ENCODE data around the gene CLSTN1.
"Not testable (repeated sequence)": the region's sequence is repeated elsewhere in the genome, so short reads cannot be mapped to it uniquely, and the experiment has no call there.

The CLSTN1 gene

DNA sequence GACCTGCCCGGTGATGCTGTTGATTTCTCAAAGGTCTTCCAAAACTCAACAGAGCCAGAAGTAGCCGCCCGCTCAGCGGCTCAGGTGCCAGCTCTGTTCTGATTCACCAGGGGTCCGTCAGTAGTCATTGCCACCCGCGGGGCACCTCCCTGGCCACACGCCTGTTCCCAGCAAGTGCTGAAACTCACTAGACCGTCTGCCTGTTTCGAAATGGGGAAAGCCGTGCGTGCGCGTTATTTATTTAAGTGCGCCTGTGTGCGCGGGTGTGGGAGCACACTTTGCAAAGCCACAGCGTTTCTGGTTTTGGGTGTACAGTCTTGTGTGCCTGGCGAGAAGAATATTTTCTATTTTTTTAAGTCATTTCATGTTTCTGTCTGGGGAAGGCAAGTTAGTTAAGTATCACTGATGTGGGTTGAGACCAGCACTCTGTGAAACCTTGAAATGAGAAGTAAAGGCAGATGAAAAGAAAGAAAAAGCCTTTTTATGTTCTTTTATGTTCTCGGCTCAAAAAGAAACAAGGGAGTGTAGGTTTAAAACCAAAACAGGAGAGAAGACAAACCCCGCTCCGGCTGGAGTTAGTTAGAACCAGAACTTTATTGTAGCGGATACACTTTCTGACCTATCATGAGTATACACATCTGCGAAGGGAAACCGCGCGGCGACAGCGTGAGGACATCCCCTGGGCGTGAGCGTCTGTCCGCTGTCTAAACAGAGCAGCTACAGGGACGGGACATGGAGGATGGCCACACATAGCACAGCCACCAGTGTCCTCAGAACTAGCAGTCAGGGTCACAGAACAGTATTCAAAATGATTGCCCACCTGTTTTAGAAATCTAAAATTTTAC, 95.1 kb downstream of the CLSTN1 start:
- no peak for DNase-seq

GRCh38 chr1:9726905-9727595, 96.7 kb downstream of the CLSTN1 start:
- DNase-seq = peak; percentile 64

DNA sequence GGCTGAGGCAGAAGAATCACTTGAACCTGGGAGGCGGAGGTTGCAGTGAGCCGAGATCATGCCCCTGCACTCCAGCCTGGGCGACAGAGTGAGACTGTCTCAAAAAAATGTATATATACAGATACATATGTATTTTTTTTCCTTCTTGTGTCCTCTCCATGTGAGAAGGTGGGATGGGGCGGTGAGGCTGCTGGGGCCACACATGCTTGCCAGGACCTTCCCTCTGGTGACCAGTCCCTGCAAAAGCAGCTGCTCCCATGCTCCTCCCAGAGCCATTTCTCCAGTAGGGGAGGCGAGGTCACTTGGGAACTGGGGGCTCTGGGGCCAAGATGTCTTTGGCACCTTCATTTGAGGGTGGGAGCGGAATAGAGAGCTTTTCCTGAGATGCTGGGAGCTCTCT, 97.4 kb downstream of the CLSTN1 start:
- no peak for DNase-seq

DNA sequence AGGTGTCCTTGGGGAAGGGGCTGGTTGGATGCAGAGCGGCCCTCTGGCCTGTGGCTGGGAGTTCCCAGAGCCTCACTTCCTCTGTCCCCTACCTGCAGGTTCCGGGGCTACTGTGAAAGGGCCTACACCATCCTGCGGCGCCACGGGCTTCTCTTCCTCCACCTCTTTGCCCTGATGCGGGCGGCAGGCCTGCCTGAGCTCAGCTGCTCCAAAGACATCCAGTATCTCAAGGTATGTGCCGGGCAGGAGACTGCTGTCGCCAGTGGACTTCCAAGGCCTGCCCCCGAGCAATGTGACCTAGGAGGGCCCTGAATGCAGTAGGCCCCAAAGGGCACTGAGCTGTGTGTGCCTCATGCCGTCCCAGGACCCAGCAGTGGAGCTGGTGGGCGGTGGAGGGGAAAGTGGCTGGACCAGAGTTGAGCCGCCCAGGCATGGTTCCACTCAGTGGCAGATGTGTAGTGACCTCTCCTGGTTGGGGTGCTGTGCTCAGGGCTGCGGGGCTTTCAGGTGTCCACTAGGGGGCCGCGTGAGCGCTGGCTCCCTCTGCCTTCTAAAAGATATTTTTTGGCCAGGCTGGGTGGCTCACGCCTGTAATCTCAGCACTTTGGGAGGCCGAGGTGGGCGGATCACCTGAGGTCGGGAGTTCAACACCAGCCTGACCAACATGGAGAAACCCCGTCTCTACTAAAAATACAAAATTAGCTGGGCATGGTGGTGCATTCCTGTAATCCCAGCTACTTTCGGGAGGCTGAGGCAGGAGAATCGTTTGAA, 98.9 kb downstream of the CLSTN1 start:
- peak; percentile 70 for DNase-seq

DNA sequence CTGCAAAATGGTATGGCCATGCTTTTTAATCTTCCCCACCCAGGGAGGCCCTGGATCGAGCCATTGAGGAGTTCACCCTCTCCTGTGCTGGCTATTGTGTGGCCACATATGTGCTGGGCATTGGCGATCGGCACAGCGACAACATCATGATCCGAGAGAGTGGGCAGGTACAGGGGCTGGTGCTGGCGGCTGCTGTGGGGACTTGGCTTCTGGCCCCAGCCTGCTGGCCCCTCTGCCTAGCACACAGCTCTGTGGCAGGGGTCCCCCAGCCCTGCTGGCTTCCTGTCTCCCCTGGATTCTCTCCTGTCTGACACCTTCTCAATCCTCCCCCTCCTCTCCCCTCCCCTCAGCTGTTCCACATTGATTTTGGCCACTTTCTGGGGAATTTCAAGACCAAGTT, 99.8 kb downstream of the CLSTN1 start:
- DNase-seq = no peak

DNA sequence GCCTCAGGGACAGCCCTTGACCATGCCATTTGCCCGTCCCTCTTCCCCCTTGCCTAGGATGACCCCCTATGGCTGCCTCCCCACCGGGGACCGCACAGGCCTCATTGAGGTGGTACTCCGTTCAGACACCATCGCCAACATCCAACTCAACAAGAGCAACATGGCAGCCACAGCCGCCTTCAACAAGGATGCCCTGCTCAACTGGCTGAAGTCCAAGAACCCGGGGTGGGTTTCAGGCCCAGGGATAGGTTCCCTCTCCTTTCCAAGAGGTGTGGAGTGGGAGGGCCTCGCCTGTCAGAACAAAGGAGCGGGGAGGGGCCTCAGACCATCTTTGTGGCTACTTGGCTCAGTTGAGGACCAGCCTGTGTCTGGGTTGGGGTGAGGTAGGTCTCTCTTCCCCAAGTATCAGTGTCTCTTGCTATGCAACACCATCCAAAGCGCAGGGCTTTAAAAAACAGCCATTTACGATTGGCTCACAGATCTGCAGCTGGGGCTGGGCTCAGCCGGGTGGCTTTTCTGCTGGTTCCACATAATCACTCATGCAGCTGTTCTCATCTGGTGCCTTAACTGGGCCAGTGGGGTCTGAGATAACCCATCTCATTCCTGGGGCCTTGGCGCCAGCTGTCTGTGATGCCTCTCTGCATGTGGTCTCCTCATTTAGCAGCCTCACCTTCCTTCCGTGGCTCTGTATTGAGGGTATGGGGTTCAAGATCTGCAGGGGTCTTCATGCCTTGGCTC, 100.5 kb downstream of the CLSTN1 start:
- no peak for DNase-seq

GRCh38 chr1:9722378-9722749, 101.4 kb downstream of the CLSTN1 start:
- DNase-seq = no peak

DNA sequence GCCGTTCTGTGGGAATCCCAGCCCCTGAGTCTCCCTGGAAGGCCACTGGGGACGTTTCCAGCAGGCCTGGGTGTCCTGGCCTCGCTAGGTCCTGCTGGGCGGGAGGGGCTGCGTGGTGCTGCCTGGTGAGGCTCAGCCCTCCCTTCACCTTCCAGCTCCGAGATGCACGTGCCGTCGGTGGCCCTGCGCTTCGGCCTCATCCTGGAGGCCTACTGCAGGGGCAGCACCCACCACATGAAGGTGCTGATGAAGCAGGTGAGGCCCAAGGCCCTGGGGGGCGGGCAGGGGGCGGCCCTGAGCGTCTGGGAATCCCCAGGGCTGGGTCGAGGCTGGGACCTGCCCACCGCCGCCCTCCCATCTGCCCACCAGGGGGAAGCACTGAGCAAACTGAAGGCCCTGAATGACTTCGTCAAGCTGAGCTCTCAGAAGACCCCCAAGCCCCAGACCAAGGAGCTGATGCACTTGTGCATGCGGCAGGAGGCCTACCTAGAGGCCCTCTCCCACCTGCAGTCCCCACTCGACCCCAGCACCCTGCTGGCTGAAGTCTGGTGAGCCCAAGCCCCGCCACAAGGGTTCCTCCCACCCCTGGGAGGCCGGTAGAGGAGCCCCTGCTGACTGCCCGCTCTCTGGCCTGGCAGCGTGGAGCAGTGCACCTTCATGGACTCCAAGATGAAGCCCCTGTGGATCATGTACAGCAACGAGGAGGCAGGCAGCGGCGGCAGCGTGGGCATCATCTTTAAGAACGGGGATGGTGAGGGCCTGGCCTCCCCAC, 102.0 kb downstream of the CLSTN1 start:
- DNase-seq = no peak

GRCh38 chr1:9720785-9721605, 102.8 kb downstream of the CLSTN1 start:
- DNase-seq = no peak

GRCh38 chr1:9719978-9720722, 103.6 kb downstream of the CLSTN1 start:
- no peak for DNase-seq

- no peak for DNase-seq
These were observed 105.6 kb downstream of the CLSTN1 start for GRCh38 chr1:9718006-9718680.

GRCh38 chr1:9717193-9718005, 106.4 kb downstream of the CLSTN1 start:
- peak; percentile 59 for DNase-seq

- DNase-seq = no peak
These were observed 107.2 kb downstream of the CLSTN1 start for GRCh38 chr1:9716404-9717192.

DNA sequence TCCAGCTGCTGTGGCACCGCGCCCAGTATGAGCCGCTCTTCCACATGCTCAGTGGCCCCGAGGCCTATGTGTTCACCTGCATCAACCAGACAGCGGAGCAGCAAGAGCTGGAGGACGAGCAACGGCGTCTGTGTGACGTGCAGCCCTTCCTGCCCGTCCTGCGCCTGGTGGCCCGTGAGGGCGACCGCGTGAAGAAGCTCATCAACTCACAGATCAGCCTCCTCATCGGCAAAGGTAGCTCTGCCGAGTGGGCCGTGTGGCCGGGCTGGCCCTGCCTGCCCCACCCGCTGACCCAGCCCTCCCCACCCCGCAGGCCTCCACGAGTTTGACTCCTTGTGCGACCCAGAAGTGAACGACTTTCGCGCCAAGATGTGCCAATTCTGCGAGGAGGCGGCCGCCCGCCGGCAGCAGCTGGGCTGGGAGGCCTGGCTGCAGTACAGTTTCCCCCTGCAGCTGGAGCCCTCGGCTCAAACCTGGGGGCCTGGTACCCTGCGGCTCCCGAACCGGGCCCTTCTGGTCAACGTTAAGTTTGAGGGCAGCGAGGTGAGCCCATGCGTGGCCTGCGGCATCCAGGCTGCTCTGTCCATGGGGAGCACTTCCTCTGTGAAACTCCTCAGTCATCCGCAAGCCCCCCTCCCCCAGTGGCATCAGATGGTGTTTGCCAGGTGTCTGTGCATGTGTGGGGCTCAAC, 108.1 kb downstream of the CLSTN1 start:
- no peak for DNase-seq

DNA sequence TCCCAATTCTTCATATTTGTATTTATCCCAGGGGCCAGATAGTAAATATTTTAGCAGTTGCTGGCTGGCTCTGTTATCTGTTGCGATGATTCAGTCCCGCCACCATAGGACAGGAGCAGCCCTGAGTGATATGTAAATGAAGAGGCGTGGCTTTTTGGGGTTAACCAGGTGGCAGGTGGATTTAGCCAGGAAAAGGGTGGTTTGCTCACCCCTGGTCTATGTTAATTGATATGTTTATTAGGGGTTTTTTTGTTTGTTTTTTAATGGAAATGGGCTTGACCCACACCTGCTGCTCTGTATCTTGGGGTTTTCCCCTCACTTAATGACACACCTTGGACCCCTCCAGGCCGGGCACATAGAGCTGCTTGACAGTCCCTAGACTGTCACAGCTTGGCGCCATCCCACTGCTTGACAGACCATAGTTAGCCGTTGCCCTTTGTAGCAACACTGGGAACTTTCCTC, 109.5 kb downstream of the CLSTN1 start:
- DNase-seq = peak; percentile 25

GRCh38 chr1:9712767-9713166, 111.0 kb downstream of the CLSTN1 start:
- DNase-seq = not testable (repeated sequence)

DNA sequence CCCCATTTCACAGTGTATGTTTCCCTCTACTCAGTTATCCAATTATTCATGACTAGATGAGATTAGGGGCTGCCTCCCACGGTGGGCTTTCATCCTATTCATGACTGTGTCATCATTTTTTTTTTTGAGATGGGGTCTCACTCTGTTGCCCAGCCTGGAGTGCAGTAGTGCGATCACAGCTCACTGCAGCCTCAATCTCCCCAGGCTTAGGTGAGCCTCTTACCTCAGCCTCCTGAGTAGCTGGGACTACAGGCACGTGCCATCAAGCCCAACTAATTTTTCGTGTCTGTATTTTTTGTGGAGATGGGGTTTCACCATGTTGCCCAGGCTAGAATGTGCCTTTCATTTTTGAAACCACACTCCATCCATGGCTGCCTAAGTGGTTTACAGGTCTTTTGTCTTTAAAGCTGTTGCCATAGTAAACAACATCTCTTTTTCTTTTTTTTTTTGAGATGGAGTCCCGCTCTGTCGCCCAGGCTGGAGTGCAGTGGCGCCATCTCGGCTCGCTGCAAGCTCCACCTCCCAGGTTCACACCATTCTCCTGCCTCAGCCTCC, 112.2 kb downstream of the CLSTN1 start:
- no peak for DNase-seq

Data from NCI-H510A (cell line).